ENCODE measurements around the gene BBIP1.

DNA sequence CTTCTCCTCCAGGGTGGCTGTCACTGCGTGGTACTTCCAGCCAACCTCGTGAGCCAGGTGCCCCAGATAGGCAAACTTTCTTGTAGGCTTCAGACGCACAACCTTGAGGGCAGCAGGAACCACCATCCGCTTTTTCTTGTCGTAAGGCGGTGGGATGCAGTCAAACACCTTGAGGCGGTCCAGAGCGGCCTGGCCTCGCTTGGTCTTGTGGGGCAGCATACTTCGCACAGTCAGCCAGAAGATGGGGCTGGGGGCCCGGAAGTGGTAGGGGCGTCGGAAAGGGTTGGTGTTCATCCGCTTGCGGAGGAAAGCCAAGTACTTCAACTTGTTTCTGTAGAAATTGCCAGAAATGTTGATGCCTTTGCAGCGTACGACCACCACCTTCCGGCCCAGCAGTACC lies 17.8 kb upstream of the BBIP1 start:
- TF ChIP-seq, protein P1, sequence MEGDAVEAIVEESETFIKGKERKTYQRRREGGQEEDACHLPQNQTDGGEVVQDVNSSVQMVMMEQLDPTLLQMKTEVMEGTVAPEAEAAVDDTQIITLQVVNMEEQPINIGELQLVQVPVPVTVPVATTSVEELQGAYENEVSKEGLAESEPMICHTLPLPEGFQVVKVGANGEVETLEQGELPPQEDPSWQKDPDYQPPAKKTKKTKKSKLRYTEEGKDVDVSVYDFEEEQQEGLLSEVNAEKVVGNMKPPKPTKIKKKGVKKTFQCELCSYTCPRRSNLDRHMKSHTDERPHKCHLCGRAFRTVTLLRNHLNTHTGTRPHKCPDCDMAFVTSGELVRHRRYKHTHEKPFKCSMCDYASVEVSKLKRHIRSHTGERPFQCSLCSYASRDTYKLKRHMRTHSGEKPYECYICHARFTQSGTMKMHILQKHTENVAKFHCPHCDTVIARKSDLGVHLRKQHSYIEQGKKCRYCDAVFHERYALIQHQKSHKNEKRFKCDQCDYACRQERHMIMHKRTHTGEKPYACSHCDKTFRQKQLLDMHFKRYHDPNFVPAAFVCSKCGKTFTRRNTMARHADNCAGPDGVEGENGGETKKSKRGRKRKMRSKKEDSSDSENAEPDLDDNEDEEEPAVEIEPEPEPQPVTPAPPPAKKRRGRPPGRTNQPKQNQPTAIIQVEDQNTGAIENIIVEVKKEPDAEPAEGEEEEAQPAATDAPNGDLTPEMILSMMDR (IDR thresholded peaks at IDR 0.05 in 2 of 3, conservative IDR thresholded peaks at IDR 0.05 in 1 of 3; ENCODE audit: control insufficient read depth in 2 of 3, extremely low read depth in 1 of 3, insufficient read depth in 1 of 3, low read depth in 3 of 3, low read length in 3 of 3): no peak
- TF ChIP-seq, protein P2, sequence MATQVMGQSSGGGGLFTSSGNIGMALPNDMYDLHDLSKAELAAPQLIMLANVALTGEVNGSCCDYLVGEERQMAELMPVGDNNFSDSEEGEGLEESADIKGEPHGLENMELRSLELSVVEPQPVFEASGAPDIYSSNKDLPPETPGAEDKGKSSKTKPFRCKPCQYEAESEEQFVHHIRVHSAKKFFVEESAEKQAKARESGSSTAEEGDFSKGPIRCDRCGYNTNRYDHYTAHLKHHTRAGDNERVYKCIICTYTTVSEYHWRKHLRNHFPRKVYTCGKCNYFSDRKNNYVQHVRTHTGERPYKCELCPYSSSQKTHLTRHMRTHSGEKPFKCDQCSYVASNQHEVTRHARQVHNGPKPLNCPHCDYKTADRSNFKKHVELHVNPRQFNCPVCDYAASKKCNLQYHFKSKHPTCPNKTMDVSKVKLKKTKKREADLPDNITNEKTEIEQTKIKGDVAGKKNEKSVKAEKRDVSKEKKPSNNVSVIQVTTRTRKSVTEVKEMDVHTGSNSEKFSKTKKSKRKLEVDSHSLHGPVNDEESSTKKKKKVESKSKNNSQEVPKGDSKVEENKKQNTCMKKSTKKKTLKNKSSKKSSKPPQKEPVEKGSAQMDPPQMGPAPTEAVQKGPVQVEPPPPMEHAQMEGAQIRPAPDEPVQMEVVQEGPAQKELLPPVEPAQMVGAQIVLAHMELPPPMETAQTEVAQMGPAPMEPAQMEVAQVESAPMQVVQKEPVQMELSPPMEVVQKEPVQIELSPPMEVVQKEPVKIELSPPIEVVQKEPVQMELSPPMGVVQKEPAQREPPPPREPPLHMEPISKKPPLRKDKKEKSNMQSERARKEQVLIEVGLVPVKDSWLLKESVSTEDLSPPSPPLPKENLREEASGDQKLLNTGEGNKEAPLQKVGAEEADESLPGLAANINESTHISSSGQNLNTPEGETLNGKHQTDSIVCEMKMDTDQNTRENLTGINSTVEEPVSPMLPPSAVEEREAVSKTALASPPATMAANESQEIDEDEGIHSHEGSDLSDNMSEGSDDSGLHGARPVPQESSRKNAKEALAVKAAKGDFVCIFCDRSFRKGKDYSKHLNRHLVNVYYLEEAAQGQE (IDR thresholded peaks at IDR 0.05; ENCODE audit: low read depth, low read length): no peak

All from GM12878 (cell line).